ENCODE results near the gene DERL3. TPM values are rescaled to one million over a fixed set of nuclear protein-coding genes. Genes with fewer than 3 reads are reported as not detected.
A peak's percentile ranks its signal among the peaks of the same experiment; 100 is the strongest.

DERL3 gene
- total RNA-seq, 2 donors from 2014 or later = 9.1 to 20.2 TPM

DNA sequence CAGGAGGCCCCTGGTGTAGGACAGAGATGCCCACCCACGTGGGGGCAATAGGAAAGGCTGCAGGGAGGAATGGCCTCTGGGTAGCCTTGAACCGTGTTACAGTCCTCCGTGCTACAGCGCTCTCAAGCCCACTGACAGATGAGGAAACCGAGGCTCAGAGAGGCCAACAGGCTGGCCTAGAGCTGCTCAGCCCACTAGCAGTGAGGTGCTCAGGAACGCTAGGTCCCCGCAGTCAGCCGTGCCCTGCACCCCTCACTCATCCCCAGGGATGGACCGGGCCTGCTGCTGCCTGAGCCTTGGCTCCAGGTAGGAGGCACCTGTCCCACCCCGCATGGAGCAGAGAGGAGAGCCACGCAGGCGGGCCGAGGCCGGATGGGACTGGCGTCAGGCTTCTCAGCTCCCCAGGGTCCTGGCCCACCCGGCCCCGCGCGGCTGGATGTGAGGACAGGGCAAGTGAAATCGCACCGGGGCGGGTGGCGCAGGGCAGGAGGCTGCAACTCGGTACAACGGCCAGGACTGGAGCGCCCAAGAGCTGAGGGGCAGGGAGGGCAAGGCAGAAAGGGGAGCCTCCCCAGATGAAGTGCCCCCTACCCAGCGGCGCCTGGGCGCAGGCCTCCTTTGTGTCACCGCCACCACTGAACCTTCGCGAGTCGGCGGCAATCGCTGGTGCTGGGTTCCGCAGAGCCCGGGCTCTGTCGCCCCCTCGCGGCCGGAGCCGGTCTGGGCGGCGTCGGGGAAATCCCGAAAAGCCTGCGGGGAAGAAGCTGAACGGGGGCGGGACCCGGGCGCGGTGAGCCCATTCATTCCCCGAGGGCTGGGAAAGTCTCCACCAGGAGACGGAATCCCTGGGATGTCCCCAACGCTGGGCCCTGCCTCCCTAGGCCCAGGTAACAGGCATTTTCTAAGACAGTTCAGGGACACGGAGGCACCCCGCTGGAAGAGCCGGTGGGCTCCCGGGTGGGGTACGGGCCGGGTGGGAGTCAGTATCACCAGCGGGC, 10.5 kb upstream of the DERL3 start:
- H3K4me1 ChIP-seq = peaks cover 9% of the 10 kb centered on the region
- H3K9me3 ChIP-seq = no peaks in the 10 kb centered on the region
- peak; percentile 99 for TF ChIP-seq CTCF (IDR thresholded peaks at IDR 0.05)
- no peaks in the 10 kb centered on the region for H3K36me3 ChIP-seq
- no peak overlapping the region for H3K9ac ChIP-seq (ENCODE audit: low read depth in 2 of 2, low read length in 2 of 2)
- H3K27me3 ChIP-seq = no peaks in the 10 kb centered on the region
- intact Hi-C loops (cut with DNase I) = loop anchor here (5.0 kb wide), 2 partner anchors 82 to 307 kb away; partner anchors contain the start of gene CHCHD10
- H3K4me3 ChIP-seq = no peak overlapping the region
- no peak overlapping the region for H3K27ac ChIP-seq
- DNase-seq = peak; percentile 88

- intact Hi-C loops (cut with DNase I) = loop anchor here (5.0 kb wide), 2 partner anchors 81 to 306 kb away; partner anchors contain the start of gene CHCHD10
- no peak for TF ChIP-seq CTCF (IDR thresholded peaks at IDR 0.05)
- Histone ChIP-seq H3K4me1 (peaks cover 9% of the 10 kb centered on the region), H3K9ac (ENCODE audit: low read depth in 2 of 2, low read length in 2 of 2) (no peak overlapping the region), H3K27me3 (no peaks in the 10 kb centered on the region), H3K36me3 (no peaks in the 10 kb centered on the region), H3K9me3 (no peaks in the 10 kb centered on the region), H3K27ac (no peak overlapping the region), H3K4me3 (no peak overlapping the region)
- no peak for DNase-seq
Measured at GRCh38 chr22:23847991-23848864, 9.4 kb upstream of the DERL3 start.

DNA sequence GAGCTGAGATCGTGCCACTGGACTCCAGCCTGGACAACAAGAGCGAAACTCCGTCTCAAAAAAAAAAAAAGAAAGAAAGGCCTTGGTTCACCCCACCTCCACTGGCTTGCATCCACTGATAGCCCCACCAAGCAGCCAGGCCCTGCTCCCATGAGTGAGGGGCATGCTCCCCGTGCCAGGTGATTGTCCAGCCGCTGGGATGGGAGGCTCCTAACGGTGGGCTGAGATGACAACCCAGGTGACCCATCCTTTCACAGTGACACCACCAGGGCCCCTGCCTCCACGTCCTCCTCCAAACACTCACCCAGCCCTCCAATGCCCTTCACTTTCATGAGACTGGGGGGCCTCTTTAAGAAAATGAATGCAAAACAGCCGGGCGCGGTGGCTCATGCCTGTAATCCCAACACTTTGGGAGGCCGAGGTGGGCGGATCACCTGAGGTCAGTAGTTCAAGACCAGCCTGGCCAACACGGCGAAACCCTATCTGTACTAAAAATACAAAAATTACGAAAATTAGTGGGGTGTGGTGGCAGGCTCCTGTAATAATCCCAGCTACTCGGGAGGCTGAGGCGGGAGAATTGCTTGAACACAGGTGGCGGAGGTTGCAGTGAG, 8.6 kb upstream of the DERL3 start:
- Histone ChIP-seq H3K9ac (ENCODE audit: low read depth in 2 of 2, low read length in 2 of 2) (peak overlapping the region in 1 of 2 donors; percentile 24), H3K27ac (no peak overlapping the region)
- no peak for TF ChIP-seq CTCF (IDR thresholded peaks at IDR 0.05)

DNA sequence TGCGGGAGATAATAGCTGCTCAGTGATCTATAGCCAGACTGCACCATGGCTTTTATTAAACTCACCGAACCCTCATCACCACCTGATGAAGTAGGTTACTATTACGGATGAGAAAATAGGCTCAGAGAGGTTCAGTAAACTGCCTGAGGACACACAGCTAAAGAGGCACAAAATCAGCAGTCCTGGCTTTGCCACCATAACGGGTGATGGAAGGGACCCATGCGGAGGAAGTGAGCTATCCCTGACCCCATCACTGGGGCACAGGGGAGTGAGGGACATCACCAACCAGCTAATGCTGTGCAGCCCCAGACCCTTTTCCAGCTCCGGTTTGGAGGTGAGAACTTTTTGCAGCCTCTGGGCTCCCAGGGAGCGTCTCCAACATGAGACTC, 7.3 kb upstream of the DERL3 start:
- no peak overlapping the region for H3K4me3 ChIP-seq
- H3K9me3 ChIP-seq = no peaks in the 10 kb centered on the region
- H3K27me3 ChIP-seq = no peaks in the 10 kb centered on the region
- H3K4me1 ChIP-seq = peaks cover 9% of the 10 kb centered on the region
- DNase-seq = no peak
- H3K27ac ChIP-seq = no peak overlapping the region
- intact Hi-C loops (cut with DNase I) = loop anchor here (5.0 kb wide), 2 partner anchors 79 to 304 kb away; partner anchors contain the start of gene CHCHD10
- H3K36me3 ChIP-seq = no peaks in the 10 kb centered on the region
- no peak for TF ChIP-seq CTCF (IDR thresholded peaks at IDR 0.05)
- H3K9ac ChIP-seq (ENCODE audit: low read depth in 2 of 2, low read length in 2 of 2) = no peak overlapping the region

More for the DNA sequence above, 8.6 kb upstream of the DERL3 start:
- no peaks in the 10 kb centered on the region for H3K36me3 ChIP-seq
- H3K4me1 ChIP-seq = peaks cover 9% of the 10 kb centered on the region
- intact Hi-C loops (cut with DNase I) = loop anchor here (5.0 kb wide), 2 partner anchors 80 to 305 kb away; partner anchors contain the start of gene CHCHD10
- H3K4me3 ChIP-seq = no peak overlapping the region
- H3K27me3 ChIP-seq = no peaks in the 10 kb centered on the region
- no peak for DNase-seq
- no peaks in the 10 kb centered on the region for H3K9me3 ChIP-seq
